ENCODE measurements around the gene APOA1.

- no peak for TF ChIP-seq POLR2A (IDR thresholded peaks at IDR 0.05; ENCODE audit: low read depth, low read length)
- TF ChIP-seq POLR2AphosphoS5 (IDR thresholded peaks at IDR 0.05; ENCODE audit: low read depth, low read length), result no peak
Measured at GRCh38 chr11:116870054-116870453, 32.6 kb upstream of the APOA1 start.

Measured in GM12892 (cell line).